ENCODE results near the gene OSBPL5.

OSBPL5 gene

DNA sequence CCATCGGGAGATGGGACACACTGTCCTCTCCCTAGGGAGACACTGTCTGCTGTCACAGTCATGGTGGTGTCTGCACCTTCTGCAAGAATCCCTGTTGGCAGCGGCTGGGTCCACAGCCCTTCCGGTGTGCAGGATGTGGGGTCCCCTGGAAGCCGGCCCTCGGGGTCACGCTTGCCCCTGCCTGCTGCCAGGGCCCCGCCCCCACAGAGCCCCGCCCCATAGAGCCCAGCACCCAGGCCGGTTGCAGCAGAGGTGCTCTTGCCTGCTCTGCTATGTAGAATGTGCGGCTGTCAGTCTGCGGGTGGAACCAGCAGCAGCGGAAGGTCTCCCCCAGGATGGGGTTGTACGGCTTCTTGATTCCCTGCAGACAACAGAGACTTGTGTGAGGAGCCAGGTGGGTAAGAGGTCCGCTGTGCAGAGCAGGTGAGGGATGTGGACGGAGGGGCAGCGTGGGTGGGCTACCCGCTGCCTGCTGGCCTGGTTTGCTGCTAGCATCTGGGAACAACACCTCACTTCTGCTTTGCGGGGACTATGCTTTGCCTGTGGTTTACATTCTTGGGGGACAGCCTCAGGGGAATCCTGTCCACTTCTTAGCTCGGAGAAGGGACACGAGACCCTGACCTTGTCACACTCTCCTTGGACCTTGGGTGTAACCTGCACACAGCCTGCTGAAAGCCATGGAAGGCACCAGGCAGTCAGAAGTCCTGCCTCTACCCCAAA lies 63.0 kb downstream of the OSBPL5 start:
- Histone ChIP-seq H3K27me3 (ENCODE audit: low read depth, low read length) (no peaks in the 10 kb centered on the region), H3K79me2 (ENCODE audit: low read length) (no peaks in the 10 kb centered on the region), H4K20me1 (ENCODE audit: insufficient read depth, low read length) (no peaks in the 10 kb centered on the region), H3K4me3 (ENCODE audit: low read length) (no peak overlapping the region), H2AFZ (ENCODE audit: low read depth, low read length) (no peak overlapping the region), H3K27ac (ENCODE audit: low read length) (no peak overlapping the region), H3K36me3 (replicated peaks; ENCODE audit: low read depth, low read length) (no peaks in the 10 kb centered on the region), H3K4me1 (ENCODE audit: low read length) (no peaks in the 10 kb centered on the region), H3K9ac (ENCODE audit: low read length) (no peak overlapping the region), H3K9me3 (ENCODE audit: insufficient read depth, low read length) (no peaks in the 10 kb centered on the region), H3K4me2 (ENCODE audit: low read length) (no peak overlapping the region)
- TF ChIP-seq, protein P1, sequence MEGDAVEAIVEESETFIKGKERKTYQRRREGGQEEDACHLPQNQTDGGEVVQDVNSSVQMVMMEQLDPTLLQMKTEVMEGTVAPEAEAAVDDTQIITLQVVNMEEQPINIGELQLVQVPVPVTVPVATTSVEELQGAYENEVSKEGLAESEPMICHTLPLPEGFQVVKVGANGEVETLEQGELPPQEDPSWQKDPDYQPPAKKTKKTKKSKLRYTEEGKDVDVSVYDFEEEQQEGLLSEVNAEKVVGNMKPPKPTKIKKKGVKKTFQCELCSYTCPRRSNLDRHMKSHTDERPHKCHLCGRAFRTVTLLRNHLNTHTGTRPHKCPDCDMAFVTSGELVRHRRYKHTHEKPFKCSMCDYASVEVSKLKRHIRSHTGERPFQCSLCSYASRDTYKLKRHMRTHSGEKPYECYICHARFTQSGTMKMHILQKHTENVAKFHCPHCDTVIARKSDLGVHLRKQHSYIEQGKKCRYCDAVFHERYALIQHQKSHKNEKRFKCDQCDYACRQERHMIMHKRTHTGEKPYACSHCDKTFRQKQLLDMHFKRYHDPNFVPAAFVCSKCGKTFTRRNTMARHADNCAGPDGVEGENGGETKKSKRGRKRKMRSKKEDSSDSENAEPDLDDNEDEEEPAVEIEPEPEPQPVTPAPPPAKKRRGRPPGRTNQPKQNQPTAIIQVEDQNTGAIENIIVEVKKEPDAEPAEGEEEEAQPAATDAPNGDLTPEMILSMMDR (IDR thresholded peaks at IDR 0.05; ENCODE audit: low read depth, low read length), result no peak
- TF ChIP-seq EZH2phosphoT487 (IDR thresholded peaks at IDR 0.05; ENCODE audit: low read depth), result no peak

DNA sequence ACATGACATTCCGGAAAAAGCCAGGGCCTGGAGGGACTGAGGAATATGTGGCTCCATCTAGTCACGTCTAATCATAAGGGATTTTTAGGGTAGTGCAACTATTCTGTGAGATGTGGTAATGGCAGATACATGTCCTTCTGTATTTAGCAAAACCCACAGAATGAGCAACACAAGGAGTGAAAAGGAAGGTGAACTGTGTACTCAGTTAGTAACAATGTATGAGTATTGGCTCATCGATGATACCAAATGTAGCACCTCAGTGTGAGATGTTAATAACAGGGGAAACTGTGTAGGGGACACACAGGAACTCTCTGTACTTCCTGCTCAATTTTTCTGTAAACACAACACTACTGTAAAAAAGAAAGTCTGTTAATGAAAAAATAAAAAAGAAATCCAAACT lies 65.9 kb downstream of the OSBPL5 start:
- TF ChIP-seq EZH2phosphoT487 (IDR thresholded peaks at IDR 0.05; ENCODE audit: low read depth), result no peak
- TF ChIP-seq, protein P1 (IDR thresholded peaks at IDR 0.05; ENCODE audit: low read depth, low read length), result no peak
- Histone ChIP-seq H3K4me3 (ENCODE audit: low read length) (no peak overlapping the region), H3K9ac (ENCODE audit: low read length) (no peak overlapping the region), H3K4me1 (ENCODE audit: low read length) (no peaks in the 10 kb centered on the region), H3K9me3 (ENCODE audit: insufficient read depth, low read length) (no peaks in the 10 kb centered on the region), H3K79me2 (ENCODE audit: low read length) (no peaks in the 10 kb centered on the region), H3K27ac (ENCODE audit: low read length) (no peak overlapping the region), H3K36me3 (replicated peaks; ENCODE audit: low read depth, low read length) (no peaks in the 10 kb centered on the region), H2AFZ (ENCODE audit: low read depth, low read length) (no peak overlapping the region), H3K4me2 (ENCODE audit: low read length) (no peak overlapping the region), H4K20me1 (ENCODE audit: insufficient read depth, low read length) (no peaks in the 10 kb centered on the region), H3K27me3 (ENCODE audit: low read depth, low read length) (no peaks in the 10 kb centered on the region)

DNA sequence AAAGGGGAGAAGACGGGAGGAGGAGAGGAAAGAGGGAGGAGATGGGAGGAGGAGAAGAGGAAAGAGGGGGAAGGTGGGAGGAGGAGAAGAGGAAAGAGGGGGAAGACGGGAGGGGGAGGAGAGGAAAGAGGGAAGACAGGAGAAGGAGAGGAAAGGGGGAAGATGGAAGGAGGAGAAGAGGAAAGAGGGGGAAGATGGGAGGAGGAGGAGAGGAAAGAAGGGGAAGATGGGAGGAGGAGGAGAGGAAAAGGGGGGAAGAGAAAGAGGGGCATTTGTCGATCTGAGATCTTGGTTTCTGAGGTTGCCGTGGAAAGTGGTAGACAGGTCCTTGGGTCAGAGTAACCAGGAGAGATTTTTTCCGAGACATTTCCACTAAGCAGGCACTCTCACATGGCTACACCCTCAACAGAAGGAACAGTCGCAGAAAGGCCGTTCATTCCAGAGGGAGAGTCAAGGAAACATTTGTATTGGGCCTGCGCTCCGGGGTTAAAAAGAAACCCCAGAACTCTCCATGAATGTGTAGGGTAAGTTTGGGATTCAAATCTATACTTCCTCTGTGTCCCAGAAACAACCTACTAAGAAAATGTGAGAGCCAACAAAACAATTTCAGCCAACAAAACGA lies 68.1 kb downstream of the OSBPL5 start:
- TF ChIP-seq, protein P1 (IDR thresholded peaks at IDR 0.05; ENCODE audit: low read depth, low read length), result no peak
- TF ChIP-seq EZH2phosphoT487 (IDR thresholded peaks at IDR 0.05; ENCODE audit: low read depth), result no peak
- no peaks in the 10 kb centered on the region for H3K79me2 ChIP-seq (ENCODE audit: low read length)
- no peak overlapping the region for H3K27ac ChIP-seq (ENCODE audit: low read length)
- no peak overlapping the region for H2AFZ ChIP-seq (ENCODE audit: low read depth, low read length)
- H3K27me3 ChIP-seq (ENCODE audit: low read depth, low read length), result no peaks in the 10 kb centered on the region
- no peaks in the 10 kb centered on the region for H3K4me1 ChIP-seq (ENCODE audit: low read length)
- no peaks in the 10 kb centered on the region for H3K36me3 ChIP-seq (replicated peaks; ENCODE audit: low read depth, low read length)
- H3K4me2 ChIP-seq (ENCODE audit: low read length), result no peak overlapping the region
- H3K4me3 ChIP-seq (ENCODE audit: low read length), result no peak overlapping the region
- no peaks in the 10 kb centered on the region for H3K9me3 ChIP-seq (ENCODE audit: insufficient read depth, low read length)
- H4K20me1 ChIP-seq (ENCODE audit: insufficient read depth, low read length), result no peaks in the 10 kb centered on the region
- H3K9ac ChIP-seq (ENCODE audit: low read length), result no peak overlapping the region

DNA sequence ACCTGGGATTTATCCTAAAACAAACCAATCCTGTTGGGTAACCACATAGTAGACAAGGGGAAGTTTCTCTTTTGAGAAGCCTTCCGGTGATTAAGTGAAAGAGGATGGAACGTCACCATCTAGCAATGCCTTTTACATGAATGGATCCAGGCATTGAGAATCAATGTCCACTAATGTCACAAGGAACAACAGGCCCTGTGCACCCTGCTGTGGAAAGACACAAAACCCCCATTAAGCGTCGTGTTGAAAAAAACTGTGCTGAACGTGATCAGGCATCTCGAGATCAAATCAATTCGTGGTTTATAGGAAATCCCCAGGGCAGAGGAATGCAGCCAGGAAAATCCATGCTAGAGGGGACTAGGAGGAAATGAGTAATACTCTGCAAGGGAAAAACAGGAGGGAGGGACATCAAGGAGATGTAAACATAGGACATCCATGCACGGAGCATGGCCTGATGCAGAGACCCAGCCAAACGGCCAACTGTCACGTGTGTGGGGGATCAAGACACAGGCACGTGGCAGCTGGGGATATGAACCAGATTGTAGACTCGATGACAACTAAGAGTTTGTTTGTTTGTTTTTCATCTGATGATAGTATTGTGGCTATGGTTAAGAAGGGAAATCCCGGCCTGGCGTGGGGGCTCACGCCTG lies 69.3 kb downstream of the OSBPL5 start:
- Histone ChIP-seq H3K36me3 (replicated peaks; ENCODE audit: low read depth, low read length) (no peaks in the 10 kb centered on the region), H3K9me3 (ENCODE audit: insufficient read depth, low read length) (no peaks in the 10 kb centered on the region), H3K27me3 (ENCODE audit: low read depth, low read length) (no peaks in the 10 kb centered on the region), H3K4me3 (ENCODE audit: low read length) (no peak overlapping the region), H3K9ac (ENCODE audit: low read length) (no peak overlapping the region), H4K20me1 (ENCODE audit: insufficient read depth, low read length) (no peaks in the 10 kb centered on the region), H3K79me2 (ENCODE audit: low read length) (no peaks in the 10 kb centered on the region), H3K4me1 (ENCODE audit: low read length) (no peaks in the 10 kb centered on the region), H3K4me2 (ENCODE audit: low read length) (no peak overlapping the region), H3K27ac (ENCODE audit: low read length) (no peak overlapping the region), H2AFZ (ENCODE audit: low read depth, low read length) (no peak overlapping the region)
- TF ChIP-seq EZH2phosphoT487 (IDR thresholded peaks at IDR 0.05; ENCODE audit: low read depth), result no peak
- TF ChIP-seq, protein P1 (IDR thresholded peaks at IDR 0.05; ENCODE audit: low read depth, low read length), result no peak
